GM13977 (cell line): ENCODE measurements around the gene CSNK1G2.

Experiments
- DNase-seq: peaks from one replicate; pipeline ENCODE4 v3.0.0; 2012; ENCODE audit warnings: low spot score
- CTCF ChIP-seq: IDR thresholded peaks from 2 replicates; pipeline ENCODE4 v1.5.1; 2012; ENCODE audit warnings: mild to moderate bottlenecking, control low read depth; ENCODE audit not compliant: insufficient read depth; ENCODE audit errors: extremely low read depth, missing control alignments
- in situ Hi-C: fragments of 300-500 bp; cut with MboI; formaldehyde crosslinking; loops from one replicate; pipeline ENCODE4 v1.12.0; 2022; ENCODE audit warnings: low sequenced_read_pairs, low pct_unique_long_range_greater_than_20kb, mixed read lengths, inconsistent platforms; ENCODE audit not compliant: unreplicated experiment

Gene CSNK1G2

GRCh38 chr19:1923319-1923718, 17.7 kb upstream of the CSNK1G2 start:
- peak; percentile 73 for DNase-seq
- in situ Hi-C loops: no loop called here
- TF ChIP-seq CTCF: no peak

DNA sequence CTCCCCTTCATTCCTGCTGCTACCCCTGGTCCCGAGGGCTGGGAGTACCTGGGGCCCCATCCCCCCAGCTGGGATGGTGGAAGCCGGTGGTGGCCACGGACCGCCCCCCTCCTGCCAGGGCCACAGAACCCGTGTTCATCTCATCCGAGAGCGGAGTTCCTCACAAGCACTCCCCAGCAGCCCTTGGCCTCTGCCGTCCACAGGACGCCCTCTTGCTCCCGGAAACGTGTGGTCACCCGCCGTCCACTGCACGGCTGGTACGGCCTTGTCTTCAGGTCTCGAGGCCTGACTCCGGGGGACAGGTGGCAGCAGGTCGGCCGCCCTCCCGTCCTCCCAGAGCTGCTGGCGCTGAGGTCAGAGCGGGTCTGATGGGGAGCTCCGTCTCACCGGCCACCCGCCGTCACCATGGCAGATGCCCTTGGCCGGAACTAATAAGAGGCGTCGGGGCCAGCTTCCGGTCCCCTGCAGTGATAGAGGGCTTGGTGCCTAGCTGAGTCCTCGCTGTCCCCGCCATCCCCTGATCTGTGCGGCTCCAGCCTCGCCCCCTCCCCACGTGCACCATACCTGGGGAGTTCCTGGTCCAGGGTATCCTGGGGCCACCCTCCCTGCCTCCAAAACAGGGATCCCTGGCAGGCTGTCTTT, 16.5 kb upstream of the CSNK1G2 start:
- in situ Hi-C loops: no loop called here
- no peak for TF ChIP-seq CTCF
- no peak for DNase-seq

- TF ChIP-seq CTCF: no peak
- DNase-seq: no peak
- in situ Hi-C loops: no loop called here
These were observed 15.4 kb upstream of the CSNK1G2 start for GRCh38 chr19:1925544-1925943.

GRCh38 chr19:1929021-1929742, 11.8 kb upstream of the CSNK1G2 start:
- in situ Hi-C loops: no loop called here
- peak; percentile 89 for DNase-seq
- peak; percentile 93 for TF ChIP-seq CTCF

DNA sequence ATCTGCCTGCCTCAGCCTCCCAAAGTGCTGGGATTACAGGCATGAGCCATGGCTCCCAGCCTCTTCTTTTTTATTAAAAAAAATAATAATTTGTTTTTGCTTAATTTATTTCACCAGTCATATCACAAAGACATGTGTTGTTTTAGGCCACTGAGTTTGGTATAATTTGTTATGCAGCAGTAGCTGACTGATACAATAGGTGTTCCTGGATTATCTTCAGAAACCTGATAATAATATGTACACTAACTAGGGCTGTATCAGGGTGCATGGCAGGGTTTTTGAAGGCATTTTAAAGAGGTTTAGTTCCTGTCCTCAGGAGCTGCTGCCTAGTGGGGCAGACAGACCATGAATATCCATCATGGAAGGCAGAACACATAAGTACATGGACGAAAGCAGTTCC, 9.5 kb upstream of the CSNK1G2 start:
- in situ Hi-C loops: no loop called here
- TF ChIP-seq CTCF: no peak
- no peak for DNase-seq

- in situ Hi-C loops: no loop called here
- no peak for TF ChIP-seq CTCF
- DNase-seq: no peak
These were observed 8.6 kb upstream of the CSNK1G2 start for GRCh38 chr19:1932395-1932794.
